Smooth muscle cell of the coronary artery (primary cell): ENCODE measurements around the gene SYDE2. TPM values are rescaled to one million over a fixed set of nuclear protein-coding genes. Genes with fewer than 3 reads are reported as not detected.

Experiments used
- total RNA-seq: library from RNA; depleted of rRNA; stranded (reverse); fragments of >200 nt; gene quantifications from 2 replicates; pipeline ENCODE4 v1.2.3, GENCODE V29; 2014; ENCODE audit warnings: low replicate concordance

The SYDE2 gene, protein sequence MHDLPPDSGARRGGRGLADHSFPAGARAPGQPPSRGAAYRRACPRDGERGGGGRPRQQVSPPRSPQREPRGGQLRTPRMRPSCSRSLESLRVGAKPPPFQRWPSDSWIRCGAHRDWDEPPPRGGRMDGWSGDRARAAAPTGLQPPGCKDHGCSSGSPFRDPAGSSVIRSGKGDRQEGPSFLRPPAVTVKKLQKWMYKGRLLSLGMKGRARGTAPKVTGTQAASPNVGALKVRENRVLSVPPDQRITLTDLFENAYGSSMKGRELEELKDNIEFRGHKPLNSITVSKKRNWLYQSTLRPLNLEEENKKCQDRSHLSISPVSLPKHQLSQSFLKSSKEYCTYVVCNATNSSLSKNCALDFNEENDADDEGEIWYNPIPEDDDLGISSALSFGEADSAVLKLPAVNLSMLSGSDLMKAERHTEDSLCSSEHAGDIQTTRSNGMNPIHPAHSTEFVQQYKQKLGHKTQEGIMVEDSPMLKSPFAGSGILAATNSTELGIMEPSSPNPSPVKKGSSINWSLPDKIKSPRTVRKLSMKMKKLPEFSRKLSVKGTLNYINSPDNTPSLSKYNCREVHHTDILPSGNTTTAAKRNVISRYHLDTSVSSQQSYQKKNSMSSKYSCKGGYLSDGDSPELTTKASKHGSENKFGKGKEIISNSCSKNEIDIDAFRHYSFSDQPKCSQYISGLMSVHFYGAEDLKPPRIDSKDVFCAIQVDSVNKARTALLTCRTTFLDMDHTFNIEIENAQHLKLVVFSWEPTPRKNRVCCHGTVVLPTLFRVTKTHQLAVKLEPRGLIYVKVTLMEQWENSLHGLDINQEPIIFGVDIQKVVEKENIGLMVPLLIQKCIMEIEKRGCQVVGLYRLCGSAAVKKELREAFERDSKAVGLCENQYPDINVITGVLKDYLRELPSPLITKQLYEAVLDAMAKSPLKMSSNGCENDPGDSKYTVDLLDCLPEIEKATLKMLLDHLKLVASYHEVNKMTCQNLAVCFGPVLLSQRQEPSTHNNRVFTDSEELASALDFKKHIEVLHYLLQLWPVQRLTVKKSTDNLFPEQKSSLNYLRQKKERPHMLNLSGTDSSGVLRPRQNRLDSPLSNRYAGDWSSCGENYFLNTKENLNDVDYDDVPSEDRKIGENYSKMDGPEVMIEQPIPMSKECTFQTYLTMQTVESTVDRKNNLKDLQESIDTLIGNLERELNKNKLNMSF
- 1.2 and 3.3 TPM in 2 replicates for total RNA-seq

DNA sequence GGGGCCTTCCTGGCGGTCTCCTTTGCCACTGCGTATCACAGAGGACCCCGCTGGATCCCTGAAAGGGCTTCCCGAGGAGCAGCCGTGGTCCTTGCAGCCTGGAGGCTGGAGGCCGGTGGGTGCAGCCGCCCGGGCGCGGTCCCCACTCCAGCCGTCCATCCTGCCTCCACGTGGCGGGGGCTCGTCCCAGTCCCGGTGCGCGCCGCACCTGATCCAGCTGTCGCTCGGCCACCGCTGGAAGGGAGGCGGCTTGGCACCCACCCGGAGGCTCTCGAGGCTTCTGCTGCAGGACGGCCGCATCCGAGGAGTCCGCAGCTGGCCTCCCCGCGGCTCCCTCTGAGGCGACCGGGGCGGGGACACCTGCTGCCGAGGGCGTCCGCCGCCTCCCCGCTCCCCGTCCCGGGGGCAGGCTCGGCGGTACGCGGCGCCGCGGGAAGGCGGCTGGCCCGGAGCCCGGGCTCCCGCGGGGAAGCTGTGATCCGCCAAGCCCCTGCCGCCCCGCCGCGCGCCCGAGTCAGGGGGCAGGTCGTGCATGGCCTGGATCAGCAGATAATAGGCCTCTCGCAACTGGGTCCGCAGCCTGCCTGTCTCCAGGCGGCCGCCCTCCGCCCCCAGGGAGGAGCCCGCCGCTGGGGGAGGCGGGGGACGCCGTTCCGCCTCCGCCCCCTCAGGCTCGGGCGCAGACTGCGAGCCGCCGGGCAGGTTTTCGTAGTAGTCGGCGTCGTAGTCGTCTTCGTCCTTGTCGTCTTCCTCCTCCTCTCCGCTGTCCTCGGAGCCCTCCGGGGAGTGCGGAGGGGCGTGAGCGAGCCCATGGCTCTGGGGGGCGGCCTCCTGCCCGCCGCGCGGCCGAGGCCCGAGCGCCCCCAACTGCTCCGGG lies at the start of gene SYDE2:
TSS of gene SYDE2 (minus strand) at position 554 of the 877 bp plus-strand sequence. CDS start at position 534, 20 bp downstream.

Other genes with a start within 250 kb of the SYDE2 start
- gene MCOLN2, start 203.9 kb downstream of the SYDE2 start, total RNA-seq, result under 0.01 and 0.59 TPM in 2 replicates
- gene MCOLN3, start 152.5 kb downstream of the SYDE2 start, total RNA-seq, result under 0.01 and 0.59 TPM in 2 replicates
- gene C1orf52, start 58.6 kb upstream of the SYDE2 start, total RNA-seq, result 10.6 and 16.5 TPM in 2 replicates
- gene BCL10, start 75.6 kb upstream of the SYDE2 start, total RNA-seq, result 8.0 and 16.7 TPM in 2 replicates